Panc1 (cell line): Measurements from ENCODE around the gene IFNLR1. TPM values are rescaled to one million over a fixed set of nuclear protein-coding genes. Genes with fewer than 3 reads are reported as not detected.
"Not testable (repeated sequence)": the region's sequence is repeated elsewhere in the genome, so short reads cannot be mapped to it uniquely, and the experiment has no call there.

ENCODE experiments used
- ATAC-seq: fragments of 200-7000 bp; cut with Tn5 transposase; 2 replicates; pipeline ENCODE4 v1.9.1; 2020; ENCODE audit warnings: mild to moderate bottlenecking, moderate library complexity
- BruUV-seq: library from RNA; stranded (reverse); fragments of 400-500 nt; replicated peaks from 2 replicates; lab custom pipeline; 2021; lab: Mats Ljungman, UMichigan
- CTCF ChIA-PET: fragments of 300-600 bp; sonication (Branson Sonifier 250); formaldehyde crosslinking; loops from one replicate; lab custom pipeline; 2022; ENCODE audit warnings: antibody characterized with exemption; lab: Charles Lee
- POLR2A ChIA-PET: fragments of 300-600 bp; sonication (Branson Sonifier 250); formaldehyde crosslinking; loops from one replicate; lab custom pipeline; 2022; ENCODE audit warnings: antibody characterized with exemption; lab: Charles Lee
- DNase-seq: peaks from one replicate; pipeline ENCODE4 v3.0.0-alpha.2; 2010; ENCODE audit warnings: low read depth, low spot score
- H3K27ac ChIP-seq: 2 replicates; pipeline ENCODE4 v1.5.1; 2011; ENCODE audit warnings: mild to moderate bottlenecking, low read length, inconsistent platforms
- H3K27me3 ChIP-seq: fragments of 200-500 bp; sonication (Bioruptor generic); 2 replicates; pipeline ENCODE4 v1.6.0; 2014; ENCODE audit warnings: low read length, inconsistent platforms; ENCODE audit not compliant: control insufficient read depth, insufficient read depth
- H3K36me3 ChIP-seq: fragments of 200-500 bp; sonication (Bioruptor generic); 2 replicates; pipeline ENCODE4 v1.5.1; 2014; ENCODE audit warnings: inconsistent platforms, mild to moderate bottlenecking, low read length, moderate library complexity; ENCODE audit not compliant: control insufficient read depth, insufficient read depth
- H3K4me1 ChIP-seq: 2 replicates; pipeline ENCODE4 v1.5.1; 2011; ENCODE audit warnings: inconsistent platforms, mild to moderate bottlenecking, low read length, moderate library complexity; ENCODE audit not compliant: control insufficient read depth, insufficient read depth
- H3K4me3 ChIP-seq, 2 experiments: 2 replicates each; pipeline ENCODE4 v1.5.1; 2011 to 2012; ENCODE audit warnings: low read depth in 2 of 2, low read length in 2 of 2, mild to moderate bottlenecking in 2 of 2, inconsistent platforms in 1 of 2, moderate library complexity in 1 of 2
- H3K9me3 ChIP-seq: fragments of 200-500 bp; sonication (Bioruptor generic); 2 replicates; pipeline ENCODE4 v1.5.1; 2014; ENCODE audit warnings: low read depth, mild to moderate bottlenecking, inconsistent platforms, low read length, moderate library complexity; ENCODE audit not compliant: control insufficient read depth, insufficient read depth
- POLR2AphosphoS5 ChIP-seq: IDR thresholded peaks from 2 replicates; pipeline ENCODE4 v1.6.1; 2012; ENCODE audit warnings: mild to moderate bottlenecking, low read depth, low read length, moderate library complexity
- SIN3A ChIP-seq: IDR thresholded peaks from 2 replicates; pipeline ENCODE4 v1.6.1; 2012; ENCODE audit warnings: low read depth, mild to moderate bottlenecking, low read length, moderate library complexity, borderline replicate concordance; ENCODE audit not compliant: insufficient read depth
- TCF7L2 ChIP-seq: IDR thresholded peaks from 2 replicates; pipeline ENCODE4 v1.6.1; 2011; ENCODE audit warnings: mild to moderate bottlenecking, low read depth, low read length, inconsistent platforms
- in situ Hi-C: cut with HindIII; loops from 2 replicates; pipeline ENCODE4 v1.10.0; 2016; ENCODE audit warnings: low sequenced_read_pairs, low pct_unique_long_range_greater_than_20kb
- intact Hi-C: fragments of 100-400 bp; cut with micrococcal nuclease; formaldehyde crosslinking; loops from one replicate; pipeline ENCODE4 v1.10.0; 2022; ENCODE audit not compliant: unreplicated experiment
- total RNA-seq: library from RNA; stranded (reverse); gene quantifications from one replicate; pipeline ENCODE4 v1.2.1, GENCODE V29; 2021; ENCODE audit not compliant: unreplicated experiment
- TF ChIP-seq, protein P1 (sequence below): fragments of 450-650 bp; IDR thresholded peaks from 2 replicates; pipeline ENCODE4 v1.5.1; 2017; ENCODE audit warnings: mild to moderate bottlenecking
- TF ChIP-seq, protein P2 (sequence below), 2 experiments: IDR thresholded peaks; 2 replicates each; pipeline ENCODE4 v1.6.1; 2011 to 2012; ENCODE audit warnings: low read depth in 2 of 2, control low read depth in 1 of 2, low read length in 1 of 2, mild to moderate bottlenecking in 1 of 2, moderate library complexity in 1 of 2; ENCODE audit not compliant: insufficient read depth in 1 of 2

IFNLR1 gene
- total RNA-seq, 1 experiment from 2014 or later: 1.0 TPM

DNA sequence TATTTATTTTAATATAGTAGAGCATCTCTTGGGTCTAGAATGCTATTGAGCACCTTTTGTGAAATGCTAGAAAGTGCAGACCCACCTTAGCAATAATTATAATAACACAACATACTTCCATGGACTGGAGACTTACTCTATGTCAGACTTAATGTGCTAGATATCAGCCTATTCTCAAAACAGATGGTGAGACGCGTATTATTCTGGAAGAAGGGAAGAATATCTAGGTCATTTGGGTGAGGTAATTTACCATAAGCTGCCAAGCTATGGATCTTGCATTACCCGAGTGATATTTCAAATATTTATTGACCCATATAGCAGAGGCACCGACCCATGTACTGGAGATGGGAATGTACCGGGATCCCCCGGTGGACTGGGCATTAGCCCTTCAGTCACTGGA lies 20.6 kb upstream of the IFNLR1 start:
- CTCF ChIA-PET: no interaction called here
- ATAC-seq (no peak), DNase-seq (no peak)
- Histone ChIP-seq H3K4me1 (peaks cover under 1% of the 10 kb centered on the region; the same call in 1 of the 2 replicates), H3K4me3 (no peak overlapping the region), H3K36me3 (no peaks in the 10 kb centered on the region), H3K27me3 (no peaks in the 10 kb centered on the region), H3K9me3 (no peaks in the 10 kb centered on the region), H3K27ac (no peak overlapping the region)
- intact Hi-C loops: no loop called here
- BruUV-seq: no TSS peak
- POLR2A ChIA-PET: no interaction called here
- in situ Hi-C loops: no loop called here
- TF ChIP-seq TCF7L2: no peak
- no peak for TF ChIP-seq POLR2AphosphoS5
- TF ChIP-seq, protein P1, sequence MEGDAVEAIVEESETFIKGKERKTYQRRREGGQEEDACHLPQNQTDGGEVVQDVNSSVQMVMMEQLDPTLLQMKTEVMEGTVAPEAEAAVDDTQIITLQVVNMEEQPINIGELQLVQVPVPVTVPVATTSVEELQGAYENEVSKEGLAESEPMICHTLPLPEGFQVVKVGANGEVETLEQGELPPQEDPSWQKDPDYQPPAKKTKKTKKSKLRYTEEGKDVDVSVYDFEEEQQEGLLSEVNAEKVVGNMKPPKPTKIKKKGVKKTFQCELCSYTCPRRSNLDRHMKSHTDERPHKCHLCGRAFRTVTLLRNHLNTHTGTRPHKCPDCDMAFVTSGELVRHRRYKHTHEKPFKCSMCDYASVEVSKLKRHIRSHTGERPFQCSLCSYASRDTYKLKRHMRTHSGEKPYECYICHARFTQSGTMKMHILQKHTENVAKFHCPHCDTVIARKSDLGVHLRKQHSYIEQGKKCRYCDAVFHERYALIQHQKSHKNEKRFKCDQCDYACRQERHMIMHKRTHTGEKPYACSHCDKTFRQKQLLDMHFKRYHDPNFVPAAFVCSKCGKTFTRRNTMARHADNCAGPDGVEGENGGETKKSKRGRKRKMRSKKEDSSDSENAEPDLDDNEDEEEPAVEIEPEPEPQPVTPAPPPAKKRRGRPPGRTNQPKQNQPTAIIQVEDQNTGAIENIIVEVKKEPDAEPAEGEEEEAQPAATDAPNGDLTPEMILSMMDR: no peak
- TF ChIP-seq, protein P2, sequence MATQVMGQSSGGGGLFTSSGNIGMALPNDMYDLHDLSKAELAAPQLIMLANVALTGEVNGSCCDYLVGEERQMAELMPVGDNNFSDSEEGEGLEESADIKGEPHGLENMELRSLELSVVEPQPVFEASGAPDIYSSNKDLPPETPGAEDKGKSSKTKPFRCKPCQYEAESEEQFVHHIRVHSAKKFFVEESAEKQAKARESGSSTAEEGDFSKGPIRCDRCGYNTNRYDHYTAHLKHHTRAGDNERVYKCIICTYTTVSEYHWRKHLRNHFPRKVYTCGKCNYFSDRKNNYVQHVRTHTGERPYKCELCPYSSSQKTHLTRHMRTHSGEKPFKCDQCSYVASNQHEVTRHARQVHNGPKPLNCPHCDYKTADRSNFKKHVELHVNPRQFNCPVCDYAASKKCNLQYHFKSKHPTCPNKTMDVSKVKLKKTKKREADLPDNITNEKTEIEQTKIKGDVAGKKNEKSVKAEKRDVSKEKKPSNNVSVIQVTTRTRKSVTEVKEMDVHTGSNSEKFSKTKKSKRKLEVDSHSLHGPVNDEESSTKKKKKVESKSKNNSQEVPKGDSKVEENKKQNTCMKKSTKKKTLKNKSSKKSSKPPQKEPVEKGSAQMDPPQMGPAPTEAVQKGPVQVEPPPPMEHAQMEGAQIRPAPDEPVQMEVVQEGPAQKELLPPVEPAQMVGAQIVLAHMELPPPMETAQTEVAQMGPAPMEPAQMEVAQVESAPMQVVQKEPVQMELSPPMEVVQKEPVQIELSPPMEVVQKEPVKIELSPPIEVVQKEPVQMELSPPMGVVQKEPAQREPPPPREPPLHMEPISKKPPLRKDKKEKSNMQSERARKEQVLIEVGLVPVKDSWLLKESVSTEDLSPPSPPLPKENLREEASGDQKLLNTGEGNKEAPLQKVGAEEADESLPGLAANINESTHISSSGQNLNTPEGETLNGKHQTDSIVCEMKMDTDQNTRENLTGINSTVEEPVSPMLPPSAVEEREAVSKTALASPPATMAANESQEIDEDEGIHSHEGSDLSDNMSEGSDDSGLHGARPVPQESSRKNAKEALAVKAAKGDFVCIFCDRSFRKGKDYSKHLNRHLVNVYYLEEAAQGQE (IDR thresholded peaks at IDR 0.05; ENCODE audit: insufficient read depth in 1 of 2, low read depth in 2 of 2, low read length in 1 of 2): no peak
- TF ChIP-seq SIN3A: no peak

DNA sequence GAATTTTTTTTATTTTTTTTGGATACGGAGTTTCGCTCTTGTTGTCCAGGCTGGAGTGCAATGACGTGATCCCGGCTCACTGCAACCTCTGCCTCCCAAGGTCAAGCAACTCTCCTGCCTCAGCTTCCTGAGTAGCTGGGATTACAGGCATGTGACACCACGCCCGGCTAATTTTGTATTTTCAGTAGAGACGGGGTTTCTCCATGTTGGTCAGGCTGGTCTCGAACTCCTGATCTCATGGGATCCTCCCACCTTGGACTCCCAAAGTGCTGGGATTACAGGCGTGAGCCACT lies 20.3 kb upstream of the IFNLR1 start:
- DNase-seq, H3K9me3 ChIP-seq, BruUV-seq, H3K36me3 ChIP-seq, H3K4me3 ChIP-seq, CTCF ChIA-PET, H3K27ac ChIP-seq, ATAC-seq, H3K4me1 ChIP-seq, intact Hi-C loops, in situ Hi-C loops, H3K27me3 ChIP-seq, POLR2A ChIA-PET: not testable (repeated sequence)

GRCh38 chr1:24206516-24207394 lies 19.7 kb upstream of the IFNLR1 start:
- ATAC-seq (no peak), DNase-seq (no peak)
- Histone ChIP-seq H3K36me3 (no peaks in the 10 kb centered on the region), H3K27ac (no peak overlapping the region), H3K27me3 (no peaks in the 10 kb centered on the region), H3K4me1 (peaks cover 9% of the 10 kb centered on the region), H3K4me3 (no peak overlapping the region), H3K9me3 (no peaks in the 10 kb centered on the region)
- BruUV-seq: no TSS peak
- intact Hi-C loops: no loop called here
- in situ Hi-C loops: no loop called here
- POLR2A ChIA-PET: no interaction called here
- CTCF ChIA-PET: interaction anchor here (0.9 kb wide), 1 partner anchor 186 kb away, joined by 3 read pairs; no protein-coding TSS in a partner anchor
- TF ChIP-seq TCF7L2: no peak
